HG02571 (cell line): Measurements from ENCODE around the gene INKA2.
"Not testable (repeated sequence)": the region's sequence is repeated elsewhere in the genome, so short reads cannot be mapped to it uniquely, and the experiment has no call there.

Experiments
- ATAC-seq: cut with Tn5 transposase; IDR thresholded peaks from one replicate; pipeline ENCODE4 v1.9.1; 2021; ENCODE audit warnings: mild to moderate bottlenecking, moderate library complexity; ENCODE audit not compliant: unreplicated experiment

INKA2 gene

GRCh38 chr1:111751906-111752575, 12.8 kb upstream of the INKA2 start:
- ATAC-seq = no peak

- no peak for ATAC-seq
Observed at GRCh38 chr1:111750856-111751255, 11.7 kb upstream of the INKA2 start.

- no peak for ATAC-seq
Observed at GRCh38 chr1:111749628-111750027, 10.4 kb upstream of the INKA2 start.

- ATAC-seq = no peak
Observed at GRCh38 chr1:111747947-111748346, 8.8 kb upstream of the INKA2 start.

- no peak for ATAC-seq
Observed at GRCh38 chr1:111747282-111747734, 8.1 kb upstream of the INKA2 start.

GRCh38 chr1:111746614-111746999, 7.4 kb upstream of the INKA2 start:
- no peak for ATAC-seq

GRCh38 chr1:111745675-111746613, 6.7 kb upstream of the INKA2 start:
- no peak for ATAC-seq

- ATAC-seq = no peak
Observed at GRCh38 chr1:111743679-111744101, 4.5 kb upstream of the INKA2 start.

GRCh38 chr1:111742938-111743549, 3.8 kb upstream of the INKA2 start:
- no peak for ATAC-seq

- ATAC-seq = not testable (repeated sequence)
Observed at GRCh38 chr1:111742292-111742691, 3.1 kb upstream of the INKA2 start.

- peak; percentile 6 for ATAC-seq
Observed at GRCh38 chr1:111739925-111740765, 950 bp upstream of the INKA2 start.

- peak; percentile 41 for ATAC-seq
Observed at GRCh38 chr1:111738436-111739193, 580 bp downstream of the INKA2 start.

- no peak for ATAC-seq
Observed at GRCh38 chr1:111738133-111738435, 1.1 kb downstream of the INKA2 start.

GRCh38 chr1:111737216-111738132, 1.7 kb downstream of the INKA2 start:
- no peak for ATAC-seq

GRCh38 chr1:111736548-111737215, 2.5 kb downstream of the INKA2 start:
- no peak for ATAC-seq

- no peak for ATAC-seq
Observed at GRCh38 chr1:111735858-111736544, 3.2 kb downstream of the INKA2 start.

GRCh38 chr1:111735321-111735720, 3.9 kb downstream of the INKA2 start:
- ATAC-seq = no peak

- ATAC-seq = no peak
Observed at GRCh38 chr1:111734856-111735255, 4.3 kb downstream of the INKA2 start.
